Astrocyte (in vitro differentiated cells and primary cell): ENCODE results near the gene RASGRP1.

Experiments
- CTCF ChIP-seq: IDR thresholded peaks from 2 replicates; pipeline ENCODE4 v1.5.1; 2011; ENCODE audit warnings: low read depth, mild to moderate bottlenecking, inconsistent platforms, low read length, moderate library complexity; ENCODE audit not compliant: insufficient read depth
- EZH2 ChIP-seq: IDR thresholded peaks from 2 replicates; pipeline ENCODE4 v1.6.1; 2012; ENCODE audit warnings: mild to moderate bottlenecking, low read length, inconsistent platforms; ENCODE audit not compliant: insufficient read depth

- TF ChIP-seq EZH2 (peak; percentile 85), CTCF (no peak)
These were observed at the start of gene RASGRP1 for GRCh38 chr15:38564557-38565286.
